Measurements from ENCODE around the gene BIN1. TPM values are rescaled to one million over a fixed set of nuclear protein-coding genes. Genes with fewer than 3 reads are reported as not detected.

Gene BIN1
- total RNA-seq, 1 experiment from 2014 or later = 58.6 TPM

DNA sequence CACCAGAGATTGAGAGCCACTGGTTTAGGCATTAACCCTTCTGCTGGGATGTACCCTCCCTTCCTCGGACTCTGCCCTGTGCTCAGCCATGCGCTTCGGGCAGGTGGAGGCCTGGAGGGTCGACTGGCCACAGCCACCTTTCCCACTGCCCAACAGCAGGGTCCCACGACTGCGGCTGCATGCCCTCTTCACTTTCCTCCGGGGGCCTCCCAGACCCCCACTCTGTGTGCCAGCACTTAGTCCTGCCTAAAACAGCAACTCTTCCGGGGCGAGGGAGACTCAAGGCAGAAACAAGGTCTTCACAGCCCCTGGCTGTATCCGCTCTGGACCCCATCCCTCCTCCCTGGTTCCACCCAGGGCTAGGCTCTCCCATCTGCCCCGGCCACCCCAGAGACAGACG is 31.3 kb upstream of the BIN1 start:
- no peaks in the 10 kb centered on the region for H3K36me3 ChIP-seq (ENCODE audit: control insufficient read depth, insufficient read depth, low read length)
- POLR2A ChIA-PET = no interaction called here
- TF ChIP-seq TCF7L2 (IDR thresholded peaks at IDR 0.05; ENCODE audit: low read depth, low read length) (no peak), POLR2AphosphoS5 (IDR thresholded peaks at IDR 0.05; ENCODE audit: low read depth, low read length) (no peak), SIN3A (IDR thresholded peaks at IDR 0.05; ENCODE audit: borderline replicate concordance, insufficient read depth, low read depth, low read length) (no peak), CTCF (IDR thresholded peaks at IDR 0.05) (no peak)
- TF ChIP-seq, protein P1, sequence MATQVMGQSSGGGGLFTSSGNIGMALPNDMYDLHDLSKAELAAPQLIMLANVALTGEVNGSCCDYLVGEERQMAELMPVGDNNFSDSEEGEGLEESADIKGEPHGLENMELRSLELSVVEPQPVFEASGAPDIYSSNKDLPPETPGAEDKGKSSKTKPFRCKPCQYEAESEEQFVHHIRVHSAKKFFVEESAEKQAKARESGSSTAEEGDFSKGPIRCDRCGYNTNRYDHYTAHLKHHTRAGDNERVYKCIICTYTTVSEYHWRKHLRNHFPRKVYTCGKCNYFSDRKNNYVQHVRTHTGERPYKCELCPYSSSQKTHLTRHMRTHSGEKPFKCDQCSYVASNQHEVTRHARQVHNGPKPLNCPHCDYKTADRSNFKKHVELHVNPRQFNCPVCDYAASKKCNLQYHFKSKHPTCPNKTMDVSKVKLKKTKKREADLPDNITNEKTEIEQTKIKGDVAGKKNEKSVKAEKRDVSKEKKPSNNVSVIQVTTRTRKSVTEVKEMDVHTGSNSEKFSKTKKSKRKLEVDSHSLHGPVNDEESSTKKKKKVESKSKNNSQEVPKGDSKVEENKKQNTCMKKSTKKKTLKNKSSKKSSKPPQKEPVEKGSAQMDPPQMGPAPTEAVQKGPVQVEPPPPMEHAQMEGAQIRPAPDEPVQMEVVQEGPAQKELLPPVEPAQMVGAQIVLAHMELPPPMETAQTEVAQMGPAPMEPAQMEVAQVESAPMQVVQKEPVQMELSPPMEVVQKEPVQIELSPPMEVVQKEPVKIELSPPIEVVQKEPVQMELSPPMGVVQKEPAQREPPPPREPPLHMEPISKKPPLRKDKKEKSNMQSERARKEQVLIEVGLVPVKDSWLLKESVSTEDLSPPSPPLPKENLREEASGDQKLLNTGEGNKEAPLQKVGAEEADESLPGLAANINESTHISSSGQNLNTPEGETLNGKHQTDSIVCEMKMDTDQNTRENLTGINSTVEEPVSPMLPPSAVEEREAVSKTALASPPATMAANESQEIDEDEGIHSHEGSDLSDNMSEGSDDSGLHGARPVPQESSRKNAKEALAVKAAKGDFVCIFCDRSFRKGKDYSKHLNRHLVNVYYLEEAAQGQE (IDR thresholded peaks at IDR 0.05; ENCODE audit: insufficient read depth in 1 of 2, low read depth in 2 of 2, low read length in 1 of 2) = no peak
- no peaks in the 10 kb centered on the region for H3K4me1 ChIP-seq (ENCODE audit: control insufficient read depth, insufficient read depth, low read length)
- H3K27ac ChIP-seq (ENCODE audit: low read length) = no peak overlapping the region
- DNase-seq (ENCODE audit: low read depth, low spot score) (no peak), ATAC-seq (no peak)
- no TSS peak for BruUV-seq (replicated peaks)
- no peaks in the 10 kb centered on the region for H3K27me3 ChIP-seq (ENCODE audit: control insufficient read depth, insufficient read depth, low read length)
- H3K9me3 ChIP-seq (ENCODE audit: control insufficient read depth, insufficient read depth, low read depth, low read length) = no peaks in the 10 kb centered on the region
- intact Hi-C loops (cut with micrococcal nuclease; ENCODE audit: unreplicated experiment) = no loop called here
- CTCF ChIA-PET = interaction anchor here (0.7 kb wide), 1 partner anchor 121 kb away, joined by 3 read pairs; no protein-coding TSS in a partner anchor
- no peak overlapping the region for H3K4me3 ChIP-seq (ENCODE audit: low read depth in 2 of 2, low read length in 2 of 2)
- in situ Hi-C loops (cut with HindIII; ENCODE audit: low pct_unique_long_range_greater_than_20kb, low sequenced_read_pairs) = no loop called here

DNA sequence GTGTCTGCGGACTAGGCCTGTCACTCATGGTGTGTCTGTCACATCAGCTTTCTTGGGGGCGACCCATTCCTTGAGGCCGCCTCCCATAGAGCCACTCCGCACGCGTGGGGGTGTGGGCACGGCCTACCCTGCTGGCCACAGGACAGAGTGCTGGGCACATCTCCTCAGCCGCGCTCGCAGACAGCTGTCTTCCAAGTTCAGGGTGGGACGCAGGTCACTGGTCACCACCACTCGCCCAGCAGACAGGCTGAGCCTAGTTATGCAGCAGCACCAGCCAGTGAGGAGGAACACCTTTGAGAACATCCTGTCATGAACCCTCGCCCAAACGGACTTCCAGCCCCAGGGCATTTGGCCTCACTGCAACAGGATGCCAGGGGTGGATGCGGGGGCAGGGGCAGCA is 30.8 kb upstream of the BIN1 start:
- H3K4me3 ChIP-seq (ENCODE audit: low read depth in 2 of 2, low read length in 2 of 2) = no peak overlapping the region
- CTCF ChIA-PET = no interaction called here
- no TSS peak for BruUV-seq (replicated peaks)
- POLR2A ChIA-PET = no interaction called here
- no peak for TF ChIP-seq POLR2AphosphoS5 (IDR thresholded peaks at IDR 0.05; ENCODE audit: low read depth, low read length)
- DNase-seq (ENCODE audit: low read depth, low spot score) (no peak), ATAC-seq (0 out of 2 replicates have a peak, but pooled peaks have one; percentile 40)
- no peaks in the 10 kb centered on the region for H3K27me3 ChIP-seq (ENCODE audit: control insufficient read depth, insufficient read depth, low read length)
- H3K4me1 ChIP-seq (ENCODE audit: control insufficient read depth, insufficient read depth, low read length) = no peaks in the 10 kb centered on the region
- H3K27ac ChIP-seq (ENCODE audit: low read length) = no peak overlapping the region
- H3K36me3 ChIP-seq (ENCODE audit: control insufficient read depth, insufficient read depth, low read length) = no peaks in the 10 kb centered on the region
- no peaks in the 10 kb centered on the region for H3K9me3 ChIP-seq (ENCODE audit: control insufficient read depth, insufficient read depth, low read depth, low read length)
- intact Hi-C loops (cut with micrococcal nuclease; ENCODE audit: unreplicated experiment) = no loop called here
- in situ Hi-C loops (cut with HindIII; ENCODE audit: low pct_unique_long_range_greater_than_20kb, low sequenced_read_pairs) = no loop called here

GRCh38 chr2:127137225-127137624 is 30.3 kb upstream of the BIN1 start:
- Histone ChIP-seq H3K27me3 (ENCODE audit: control insufficient read depth, insufficient read depth, low read length) (no peaks in the 10 kb centered on the region), H3K9me3 (ENCODE audit: control insufficient read depth, insufficient read depth, low read depth, low read length) (no peaks in the 10 kb centered on the region), H3K4me1 (ENCODE audit: control insufficient read depth, insufficient read depth, low read length) (no peaks in the 10 kb centered on the region), H3K36me3 (ENCODE audit: control insufficient read depth, insufficient read depth, low read length) (no peaks in the 10 kb centered on the region), H3K4me3 (ENCODE audit: low read depth in 2 of 2, low read length in 2 of 2) (no peak overlapping the region), H3K27ac (ENCODE audit: low read length) (no peak overlapping the region)
- in situ Hi-C loops (cut with HindIII; ENCODE audit: low pct_unique_long_range_greater_than_20kb, low sequenced_read_pairs) = no loop called here
- BruUV-seq (replicated peaks) = no TSS peak
- DNase-seq (ENCODE audit: low read depth, low spot score) (no peak), ATAC-seq (no peak)
- POLR2A ChIA-PET = no interaction called here
- CTCF ChIA-PET = no interaction called here
- intact Hi-C loops (cut with micrococcal nuclease; ENCODE audit: unreplicated experiment) = no loop called here
- no peak for TF ChIP-seq CTCF (IDR thresholded peaks at IDR 0.05)
- no peak for TF ChIP-seq POLR2AphosphoS5 (IDR thresholded peaks at IDR 0.05; ENCODE audit: low read depth, low read length)
- TF ChIP-seq, protein P1 (IDR thresholded peaks at IDR 0.05; ENCODE audit: insufficient read depth in 1 of 2, low read depth in 2 of 2, low read length in 1 of 2) = no peak
- TF ChIP-seq TCF7L2 (IDR thresholded peaks at IDR 0.05; ENCODE audit: low read depth, low read length) = no peak

Measured in Panc1 (cell line).